Heart left ventricle (tissue), 16 donors: ENCODE measurements around the gene FAM210A. TPM values are rescaled to one million over a fixed set of nuclear protein-coding genes. Genes with fewer than 3 reads are reported as not detected.
A peak's percentile ranks its signal among the peaks of the same experiment; 100 is the strongest.

ENCODE experiments used
- ATAC-seq, 4 donors: fragments of 200-7000 bp; cut with Tn5 transposase; one replicate each; pipeline ENCODE4 v1.9.1; 2020 to 2022; ENCODE audit warnings: moderate library complexity in 4 of 4, mild to moderate bottlenecking in 3 of 4, moderate number of reproducible peaks in 1 of 4
- DNase-seq, 5 donors: peaks; one replicate each; pipeline ENCODE4 v3.0.0-alpha.2; 2020
- H3K27ac ChIP-seq, 12 donors: fragments of 200-600 bp; sonication (generic) in 4 of 12; one replicate each; pipeline versions ENCODE4 v1.5.0 to v1.8.0; 2016 to 2022; ENCODE audit warnings: mild to moderate bottlenecking in 2 of 12
- H3K27me3 ChIP-seq, 9 donors: fragments of 200-600 bp; sonication (generic) in 2 of 9; one replicate each; pipeline versions ENCODE4 v1.5.1 to v1.8.0; 2016 to 2022; ENCODE audit warnings: mild to moderate bottlenecking in 3 of 9
- H3K36me3 ChIP-seq, 9 donors: fragments of 200-600 bp; sonication (generic) in 2 of 9; one replicate each; pipeline versions ENCODE4 v1.5.0 to v1.8.0; 2018 to 2022; ENCODE audit warnings: mild to moderate bottlenecking in 2 of 9
- H3K4me1 ChIP-seq, 12 donors: fragments of 200-600 bp; sonication (generic) in 4 of 12; one replicate each; pipeline versions ENCODE4 v1.5.0 to v1.8.0; 2016 to 2022; ENCODE audit warnings: mild to moderate bottlenecking in 3 of 12
- H3K4me3 ChIP-seq, 12 donors: fragments of 200-600 bp; sonication (generic) in 4 of 12; one replicate each; pipeline versions ENCODE4 v1.5.0 to v1.8.0; 2017 to 2022; ENCODE audit warnings: mild to moderate bottlenecking in 9 of 12, moderate library complexity in 4 of 12
- H3K9me3 ChIP-seq, 12 donors: fragments of 200-600 bp; sonication (generic) in 4 of 12; one replicate each; pipeline versions ENCODE4 v1.5.0 to v1.8.0; 2016 to 2022; ENCODE audit warnings: mild to moderate bottlenecking in 1 of 12
- CTCF ChIP-seq, 12 donors: fragments of 200-600 bp; sonication (generic) in 4 of 12; IDR thresholded peaks; one replicate each; pipeline versions ENCODE4 v1.5.0 to v1.8.0; 2018 to 2022; ENCODE audit warnings: antibody characterized with exemption in 12 of 12, mild to moderate bottlenecking in 5 of 12
- POLR2A ChIP-seq, 2 donors: fragments of 450-650 bp; IDR thresholded peaks; one replicate each; pipeline ENCODE4 v1.6.1; 2017; ENCODE audit warnings: antibody characterized with exemption in 2 of 2, mild to moderate bottlenecking in 2 of 2, moderate library complexity in 2 of 2
- WGBS, 4 donors: extraction: QIAGEN DNeasy Blood & Tissue Kit in 2 of 4; methylation state at CpG; one replicate each; pipeline versions ENCODE4 v1.1.5 to v1.1.7; 2013 to 2018; 5-methylcytosine and 5-hydroxymethylcytosine counted together
- intact Hi-C, 10 donors: fragments of 100-400 bp; cut with DNase I; formaldehyde crosslinking; loops; one replicate each; pipeline versions ENCODE4 v1.11.1 to v1.14.2; 2022
- long read RNA-seq, 3 donors: library from polyadenylated mRNA; unstranded; transcript quantifications; one replicate each; pipeline ENCODE4 v2.0.0, GENCODE V29; 2020 to 2021
- polyA plus RNA-seq, 2 donors: library from polyadenylated mRNA; stranded (reverse); fragments of 200-250 nt; gene quantifications; one replicate each; pipeline ENCODE4 v1.2.3, GENCODE V29; 2013
- total RNA-seq, 9 donors: library from RNA; depleted of rRNA in 2 of 9; stranded (reverse); fragments of >200 nt in 2 of 9; fragmentation: NEBNext Ultra II Directional in 3 of 9; extraction: Animal tissue kit (Norgen Biotek cat#: 25700) in 3 of 9; gene quantifications; one replicate each; pipeline versions ENCODE4 v1.1.0 to v1.2.4, GENCODE V29; 2016 to 2023
- donor health status: ischemic (EF 13 %, LVEDD 7.1; RV severe dilation, severe dysfunction).
- donor health status: healthy with polysubstance abuse.
- donor health status: DM: no; HTN: yes; CAD: no.
- donor health status: DM: no; HTN: no; CAD: no.
- donor health status: ischemic (EF 25% LVEDD 6.9; RV normal size, moderate dysfunction).
- donor health status: ischemic (EF 25% LVEDD 5.7; RV mildly dilated, moderate dysfunction).
- donor health status: healthy.
- donor health status: DM: yes; HTN: yes; CAD: no.
- donor health status: ischemic (EF 35%, LVEDD 5.7; RV mildly dilated, moderate dysfunction).
- donor health status: nonischemic (EF 11% LVEDD 7.7; RV severe dilation, severe dysfunction).
- donor health status: DM: yes; HTN: yes; CAD: no.
- donor health status: PGD.
- donor health status: ischemic (EF 29% LVEDD 5.4; RV normal size, mild dysfunction).
- donor health status: nonischemic (EF 23%, LVEDD 6.1; RV moderate dilation, normal function).

Gene FAM210A
- total RNA-seq: 10 to 100 TPM; 29.3 to 66.4 (median 48.7) TPM
- 10 to 100 TPM; 14.0 to 26.1 TPM for polyA plus RNA-seq
- long read RNA-seq, donor 1, full-length matches to known transcripts: 36 of 42 reads
- long read RNA-seq, donor 1, partial matches to known transcripts: 1 of 42 reads
- long read RNA-seq, donor 1, other reads (novel, unspliced or antisense): 5 of 42 reads
- long read RNA-seq, donor 2, full-length matches to known transcripts: 104 of 141 reads
- long read RNA-seq, donor 2, partial matches to known transcripts: 2 of 141 reads
- long read RNA-seq, donor 2, other reads (novel, unspliced or antisense): 35 of 141 reads
- long read RNA-seq, donor 3, full-length matches to known transcripts: 25 of 37 reads
- long read RNA-seq, donor 3, partial matches to known transcripts: 2 of 37 reads
- long read RNA-seq, donor 3, other reads (novel, unspliced or antisense): 10 of 37 reads

- DNase-seq (peak; percentile 96 to 98 (median 98)), ATAC-seq (peak; percentile 96 to 98 (median 98))
- intact Hi-C loops: loop anchor here in 9 of 10 donors (2.0 to 10.0 kb wide), 12 partner anchors 40 to 732 kb away; partner anchors contain the start of genes LDLRAD4 (in 6 of the 9) and CEP192 (in 1 of the 9)
- H3K9me3 ChIP-seq: no peaks in the 10 kb centered on the region
- peak within 1 kb of the TSS; percentile 72 to 97 (median 86) for H3K4me3 ChIP-seq
- peaks cover 0 to 50% (median 24%) of the 10 kb centered on the region in 12 donors for H3K4me1 ChIP-seq
- peak within 1 kb of the TSS; percentile 84 to 99 (median 91) for H3K27ac ChIP-seq
- H3K27me3 ChIP-seq: no peaks in the 10 kb centered on the region
- H3K36me3 ChIP-seq: peaks cover 0 to 11% (median 0%) of the 10 kb centered on the region in 9 donors
- peak in 1 of 2 donors; percentile 71 for TF ChIP-seq POLR2A (IDR thresholded peaks at IDR 0.05)
- TF ChIP-seq CTCF (IDR thresholded peaks at IDR 0.05): peak in 5 of 12 donors; percentile 19 to 46 (median 41)
- WGBS, 4 donors: 0 to 1% (median 0%) methylated on average over 14 to 76 of the region's 76 CpGs
Observed at GRCh38 chr18:13726232-13726971, at the start of gene FAM210A, which contains the start of gene RNMT. Gene FAM210A (minus strand): TSS chr18:13726558. CDS start chr18:13682077, 44,481 bp downstream. Gene RNMT (plus strand): TSS chr18:13726673. CDS start chr18:13731518, 4,845 bp downstream.

GRCh38 chr18:13775058-13775457, 48.7 kb upstream of the FAM210A start:
- Histone ChIP-seq H3K9me3 (peaks cover 0 to 10% (median 0%) of the 10 kb centered on the region in 12 donors), H3K4me1 (no peaks in the 10 kb centered on the region), H3K27me3 (peaks cover 0 to 1% (median 0%) of the 10 kb centered on the region in 9 donors), H3K36me3 (no peaks in the 10 kb centered on the region), H3K27ac (no peak overlapping the region), H3K4me3 (no peak overlapping the region)
- 69 to 81% (median 76%) methylated on average over 2 to 3 of the region's 3 CpGs for WGBS, 4 donors
- ATAC-seq (no peak), DNase-seq (no peak)
- TF ChIP-seq CTCF (IDR thresholded peaks at IDR 0.05): no peak
- TF ChIP-seq POLR2A (IDR thresholded peaks at IDR 0.05): no peak
- intact Hi-C loops: no loop called here

GRCh38 chr18:13762690-13763439, 36.5 kb upstream of the FAM210A start:
- 50 to 63% (median 57%) methylated on average over 3 of the region's 3 CpGs for WGBS, 4 donors
- peaks cover 0 to 20% (median 4%) of the 10 kb centered on the region in 12 donors for H3K9me3 ChIP-seq
- peaks cover 0 to 42% (median 27%) of the 10 kb centered on the region in 9 donors for H3K36me3 ChIP-seq
- no peak overlapping the region for H3K4me3 ChIP-seq
- peak; percentile 86 to 93 (median 90) for ATAC-seq
- TF ChIP-seq POLR2A (IDR thresholded peaks at IDR 0.05) (no peak), CTCF (IDR thresholded peaks at IDR 0.05) (no peak)
- H3K27me3 ChIP-seq: no peaks in the 10 kb centered on the region
- intact Hi-C loops: no loop called here
- peak in 1 of 5 donors; percentile 19 for DNase-seq
- H3K4me1 ChIP-seq: peaks cover 0 to 20% (median 2%) of the 10 kb centered on the region in 12 donors
- H3K27ac ChIP-seq: peak overlapping the region in 9 of 12 donors; percentile 18 to 73 (median 58)
